Fibroblast of skin of abdomen (primary cell): ENCODE results near the gene DNASE1.
A peak's percentile ranks its signal among the peaks of the same experiment; 100 is the strongest.
"Not testable (repeated sequence)": the region's sequence is repeated elsewhere in the genome, so short reads cannot be mapped to it uniquely, and the experiment has no call there.

Experiments
- DNase-seq: peaks from one replicate; pipeline ENCODE4 v3.0.0-alpha.2; 2013

Gene DNASE1

DNA sequence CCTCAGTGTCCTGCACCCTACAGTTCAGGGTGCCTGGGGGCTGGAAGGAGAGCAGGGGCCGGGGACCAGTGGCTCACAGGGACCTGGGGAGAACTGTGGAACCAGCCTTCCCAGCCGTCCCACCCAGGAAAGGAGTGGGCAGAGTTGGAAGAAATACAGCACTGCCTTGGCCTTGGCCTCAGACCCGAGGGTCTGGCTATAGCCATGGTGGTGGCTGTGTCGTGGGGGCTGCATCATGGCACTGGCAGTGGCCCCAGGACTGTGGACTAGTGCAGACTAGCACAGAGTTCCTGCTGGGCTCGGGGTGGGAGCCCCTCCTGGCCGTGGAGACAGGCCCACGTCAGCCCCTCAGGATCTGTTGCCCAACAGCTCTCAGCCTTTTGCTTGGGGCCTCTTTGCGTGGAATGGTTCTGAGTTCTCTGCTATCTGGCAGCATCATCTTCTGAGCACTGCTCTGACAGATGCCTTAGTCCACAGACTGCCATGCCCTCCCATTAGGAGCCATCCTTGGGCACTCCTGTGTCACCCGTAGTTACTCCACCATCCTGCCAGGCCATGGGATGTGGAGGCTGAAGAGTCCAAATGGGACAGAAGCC is 12.6 kb upstream of the DNASE1 start:
- no peak for DNase-seq

GRCh38 chr16:3642397-3643094 is 11.9 kb upstream of the DNASE1 start:
- peak; percentile 20 for DNase-seq

DNA sequence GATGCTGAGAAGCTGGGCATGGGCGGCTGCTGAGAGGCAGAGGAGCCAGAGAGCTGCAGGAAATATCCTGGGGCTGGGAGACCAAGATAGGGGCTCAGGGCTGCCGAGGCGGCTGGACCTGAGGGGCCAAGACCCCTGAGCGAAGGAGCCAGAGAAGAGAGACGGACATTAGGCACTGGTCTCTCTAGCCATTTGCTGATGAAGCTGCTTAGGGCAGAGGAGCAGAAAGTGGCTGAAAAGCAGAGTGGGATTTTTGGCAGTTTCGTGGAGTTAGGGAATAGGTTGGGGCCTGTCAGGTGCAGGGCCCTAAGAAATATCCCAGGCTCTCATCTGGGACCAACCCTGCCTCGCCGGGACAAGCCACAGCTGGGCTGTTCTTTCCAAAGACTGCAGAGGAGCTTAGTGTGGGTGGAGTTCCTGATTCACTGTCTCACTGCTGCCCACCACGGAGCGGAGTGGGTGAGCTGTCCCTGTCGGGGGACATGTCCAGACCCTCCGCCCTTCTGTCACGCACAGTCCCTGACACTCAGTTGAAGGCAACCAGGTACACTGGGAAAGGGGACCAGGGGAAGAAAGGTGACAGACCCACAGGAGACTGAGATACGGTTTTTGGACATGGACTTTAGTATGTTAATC is 11.3 kb upstream of the DNASE1 start:
- DNase-seq = no peak

DNA sequence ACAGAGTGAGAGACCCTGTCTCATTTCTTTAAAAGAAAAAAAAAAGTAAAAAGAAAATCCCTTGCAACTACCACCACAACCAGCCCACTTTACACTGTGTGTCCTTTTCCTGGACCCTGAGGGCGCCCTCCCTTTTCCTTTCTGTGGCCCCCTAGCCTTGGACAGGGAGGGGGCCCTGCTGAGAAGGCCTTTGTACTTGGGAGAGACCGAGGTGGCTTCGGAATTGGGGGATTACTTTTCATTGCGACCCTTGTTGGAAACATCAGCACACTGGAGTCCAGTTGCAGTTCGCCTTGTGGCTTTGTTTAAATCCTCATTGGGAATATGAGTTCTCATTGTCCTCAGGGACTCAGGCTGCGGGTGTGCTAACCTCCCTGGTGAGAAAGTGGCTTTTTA is 9.4 kb upstream of the DNASE1 start:
- no peak for DNase-seq

GRCh38 chr16:3645504-3646347 is 8.8 kb upstream of the DNASE1 start:
- DNase-seq = peak; percentile 65

- DNase-seq = no peak
Observed at GRCh38 chr16:3646348-3646920, 8.1 kb upstream of the DNASE1 start.

GRCh38 chr16:3650631-3651265 is 3.7 kb upstream of the DNASE1 start:
- no peak for DNase-seq

DNA sequence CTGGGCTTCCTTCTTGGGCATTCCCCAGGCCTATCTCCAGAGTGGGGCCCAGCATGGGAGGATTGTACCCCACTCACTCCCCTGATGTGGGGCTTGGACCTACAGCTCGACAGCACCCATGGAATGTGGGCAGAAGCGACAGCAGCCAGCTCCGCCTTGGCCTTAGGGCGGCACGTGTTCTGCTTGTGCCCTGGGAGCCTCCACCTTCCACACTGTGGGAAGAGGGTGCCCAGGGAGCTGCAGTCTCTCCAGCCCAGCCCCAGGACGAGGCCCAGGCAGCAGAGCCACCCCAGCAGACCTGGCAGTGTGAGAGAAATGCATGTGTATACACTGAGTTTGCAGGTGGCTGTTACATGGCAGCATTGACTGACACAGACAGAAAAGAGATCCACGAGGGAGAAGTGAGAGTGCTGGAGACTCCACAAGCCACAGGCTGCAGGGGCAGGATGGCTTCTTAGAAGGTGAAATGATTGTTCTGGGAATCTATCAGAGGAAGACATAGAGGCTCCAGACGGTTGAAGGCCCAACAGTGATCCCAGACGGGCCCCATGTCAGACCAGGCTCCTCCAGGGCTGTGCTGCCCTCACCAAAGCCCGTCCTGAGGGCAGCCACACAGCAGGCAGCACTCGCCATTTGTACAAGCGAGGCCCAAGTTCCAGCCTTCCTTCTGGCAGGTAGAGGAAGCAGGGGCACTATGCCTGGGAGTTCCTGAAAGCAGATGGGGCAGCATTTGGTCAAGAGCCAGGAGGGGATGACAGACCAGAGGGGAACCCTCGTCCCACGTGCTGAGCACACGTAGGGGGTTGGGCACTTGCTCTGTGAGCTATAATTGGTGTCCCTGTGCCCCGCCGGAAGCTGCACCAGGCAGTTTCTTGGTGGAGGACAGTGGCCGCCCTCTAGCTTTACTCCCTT is 2.8 kb upstream of the DNASE1 start:
- DNase-seq = no peak

GRCh38 chr16:3652373-3653195 is 1.9 kb upstream of the DNASE1 start:
- DNase-seq = no peak

DNA sequence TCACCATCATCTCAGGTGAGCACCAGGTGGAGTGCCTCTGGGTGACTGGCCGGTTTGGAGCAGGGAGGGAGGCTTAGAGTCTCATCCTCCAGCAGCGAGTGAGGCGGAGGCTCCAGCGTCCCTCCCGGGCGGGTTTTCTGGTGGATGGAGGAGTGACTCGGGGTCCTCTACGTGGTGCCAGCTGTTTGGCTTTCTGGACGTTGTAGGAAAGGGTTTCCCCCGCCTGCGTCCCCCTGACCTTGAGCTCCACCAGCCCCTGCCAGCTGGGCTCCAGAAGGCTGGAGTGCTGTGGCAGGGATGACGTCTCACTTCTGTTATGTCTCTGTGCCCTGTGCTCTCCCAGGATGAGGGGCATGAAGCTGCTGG is 522 bp downstream of the DNASE1 start:
- DNase-seq = no peak

DNA sequence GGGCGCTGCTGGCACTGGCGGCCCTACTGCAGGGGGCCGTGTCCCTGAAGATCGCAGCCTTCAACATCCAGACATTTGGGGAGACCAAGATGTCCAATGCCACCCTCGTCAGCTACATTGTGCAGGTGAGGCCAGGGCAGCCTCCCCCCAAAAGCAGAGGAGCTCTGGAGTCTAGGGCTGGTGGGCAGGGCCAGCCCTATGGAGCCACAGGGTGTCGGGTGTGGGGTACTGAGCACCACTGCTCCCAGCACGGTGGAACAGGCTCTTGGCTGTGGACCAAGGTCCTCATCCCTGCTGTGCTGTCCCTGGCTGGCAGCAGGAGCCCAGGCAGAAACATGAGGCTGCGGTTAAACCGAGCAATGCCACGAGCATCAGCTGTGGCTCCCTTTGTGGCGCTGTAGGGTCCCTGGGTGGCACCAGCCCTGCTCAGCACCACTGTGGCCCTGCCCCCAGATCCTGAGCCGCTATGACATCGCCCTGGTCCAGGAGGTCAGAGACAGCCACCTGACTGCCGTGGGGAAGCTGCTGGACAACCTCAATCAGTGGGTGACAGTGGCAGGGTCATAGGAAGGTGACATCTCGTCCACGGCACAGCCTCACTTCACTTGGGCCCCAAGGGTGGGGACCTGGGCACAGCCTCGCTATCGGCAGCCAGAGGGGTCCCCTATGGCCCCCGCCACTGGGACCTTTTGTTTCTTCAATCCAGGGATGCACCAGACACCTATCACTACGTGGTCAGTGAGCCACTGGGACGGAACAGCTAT is 1.1 kb downstream of the DNASE1 start:
- DNase-seq = no peak

DNA sequence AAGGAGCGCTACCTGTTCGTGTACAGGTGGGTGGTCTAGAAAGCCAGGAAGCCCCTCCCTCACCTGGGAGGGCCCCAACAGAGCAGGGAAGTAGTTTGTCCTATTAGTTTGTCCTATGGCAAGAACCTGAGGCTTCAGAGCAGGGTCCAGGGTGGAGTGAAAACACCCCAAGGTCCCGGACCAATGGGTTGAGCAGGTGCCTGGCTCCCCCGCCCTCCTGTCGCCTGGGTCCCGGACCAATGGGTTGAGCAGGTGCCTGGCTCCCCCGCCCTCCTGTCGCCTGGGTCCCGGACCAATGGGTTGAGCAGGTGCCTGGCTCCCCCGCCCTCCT is 1.6 kb downstream of the DNASE1 start:
- not testable (repeated sequence) for DNase-seq

DNA sequence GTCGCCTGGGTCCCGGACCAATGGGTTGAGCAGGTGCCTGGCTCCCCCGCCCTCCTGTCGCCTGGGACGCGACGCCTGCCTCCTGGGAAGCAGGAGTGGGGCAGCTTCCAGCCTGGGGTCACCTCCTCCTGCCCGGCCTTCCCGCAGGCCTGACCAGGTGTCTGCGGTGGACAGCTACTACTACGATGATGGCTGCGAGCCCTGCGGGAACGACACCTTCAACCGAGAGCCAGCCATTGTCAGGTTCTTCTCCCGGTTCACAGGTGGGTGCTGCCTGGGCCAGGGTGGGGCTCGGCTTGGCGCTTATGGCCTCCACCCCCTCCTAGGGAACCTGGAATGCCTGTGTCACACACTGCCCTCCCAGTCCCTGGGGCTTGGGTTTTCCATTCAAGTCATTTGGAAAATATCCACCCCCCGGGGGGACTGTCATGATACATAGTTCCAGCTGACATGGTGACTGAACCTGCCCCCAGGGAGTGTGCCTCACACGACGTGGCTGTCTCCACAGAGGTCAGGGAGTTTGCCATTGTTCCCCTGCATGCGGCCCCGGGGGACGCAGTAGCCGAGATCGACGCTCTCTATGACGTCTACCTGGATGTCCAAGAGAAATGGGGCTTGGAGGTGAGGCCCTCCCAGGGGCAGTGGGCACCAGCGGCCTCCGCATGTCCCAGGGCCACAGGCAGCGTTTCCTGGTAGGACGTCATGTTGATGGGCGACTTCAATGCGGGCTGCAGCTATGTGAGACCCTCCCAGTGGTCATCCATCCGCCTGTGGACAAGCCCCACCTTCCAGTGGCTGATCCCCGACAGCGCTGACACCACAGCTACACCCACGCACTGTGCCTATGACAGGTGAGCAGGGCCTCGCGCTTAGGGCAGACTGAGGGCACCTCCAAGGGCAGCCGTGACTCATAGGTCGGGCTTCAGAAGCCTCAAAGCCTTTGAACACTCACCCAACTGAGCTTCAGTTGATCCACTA is 2.3 kb downstream of the DNASE1 start:
- DNase-seq = no peak

- DNase-seq = peak; percentile 77
Observed at GRCh38 chr16:3659251-3659650, 4.8 kb downstream of the DNASE1 start.

GRCh38 chr16:3661311-3661710 is 6.8 kb downstream of the DNASE1 start:
- DNase-seq = no peak

DNA sequence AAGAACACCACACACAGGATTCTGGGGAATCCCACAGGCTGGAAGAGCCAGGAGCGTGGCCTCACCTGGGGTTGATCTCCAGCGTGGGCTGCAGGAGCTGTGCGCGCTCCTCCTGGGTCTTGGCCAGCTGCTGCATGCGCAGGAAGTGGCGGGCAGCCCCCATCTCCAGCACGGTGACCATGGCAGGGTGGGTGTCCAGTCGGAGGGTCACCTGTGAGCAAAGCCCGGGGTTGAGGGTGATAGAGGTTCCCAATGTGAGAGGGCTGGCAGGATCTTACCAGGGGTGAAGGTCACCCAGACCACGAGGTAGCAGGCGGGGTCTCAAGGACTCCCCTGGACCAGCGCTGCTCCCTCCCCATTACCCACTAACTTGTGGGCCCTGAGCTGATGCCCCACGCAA is 7.4 kb downstream of the DNASE1 start:
- no peak for DNase-seq

DNA sequence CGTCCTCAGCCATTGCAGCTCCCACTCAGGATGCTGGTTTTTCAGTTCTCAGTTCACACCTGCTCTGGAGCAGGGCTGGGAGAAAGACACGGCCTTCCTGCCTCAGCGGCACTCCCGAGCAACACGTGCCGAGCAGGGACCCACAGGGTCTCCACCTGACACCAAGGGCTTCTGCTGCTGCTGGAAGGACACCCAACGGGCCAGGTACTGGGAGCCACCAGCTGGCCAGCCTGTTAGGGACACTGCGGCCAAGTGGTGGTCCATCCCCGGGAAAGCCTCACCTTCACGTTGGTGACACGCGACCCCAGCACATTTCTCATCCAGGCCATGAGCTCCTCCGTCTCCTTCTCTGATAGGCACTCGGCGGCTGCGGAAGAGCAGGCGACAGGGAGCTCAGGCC is 8.1 kb downstream of the DNASE1 start:
- no peak for DNase-seq

DNA sequence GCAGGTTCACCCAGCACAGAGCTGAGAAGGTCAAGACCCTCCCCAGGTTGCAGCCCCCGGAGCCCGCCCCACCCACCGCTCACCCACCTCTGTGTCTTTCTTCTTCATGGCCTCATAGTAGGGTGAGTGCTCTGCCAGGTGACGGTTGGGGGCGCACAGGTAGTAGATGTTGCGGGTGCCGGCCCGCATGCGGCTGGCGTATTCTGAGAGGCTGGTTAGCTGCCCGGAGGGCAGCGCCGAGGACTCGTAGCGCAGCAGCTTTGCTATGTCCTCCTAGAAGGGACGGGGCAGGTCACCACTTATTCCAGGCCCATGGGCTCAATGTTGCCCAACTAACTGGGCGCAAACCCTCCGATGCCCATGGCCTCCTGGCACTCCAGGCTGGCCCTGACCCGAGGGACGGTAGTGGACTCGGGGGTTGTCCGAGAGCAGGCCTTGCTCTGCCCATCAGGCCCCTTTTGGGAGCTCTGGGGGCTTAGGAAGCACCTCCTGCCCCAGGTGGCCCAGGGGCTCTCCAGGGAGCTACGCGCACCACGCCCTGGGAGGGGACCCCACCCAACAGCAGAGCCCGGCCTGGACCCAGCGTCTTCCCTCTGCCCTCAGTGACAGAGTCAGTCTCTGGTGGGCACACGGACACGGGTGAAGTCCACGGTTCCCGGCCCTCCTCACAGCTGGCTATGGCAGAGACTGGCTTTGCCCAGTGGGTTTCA is 9.9 kb downstream of the DNASE1 start:
- no peak for DNase-seq
